Measurements from ENCODE around the gene SMIM17.

Gene SMIM17

DNA sequence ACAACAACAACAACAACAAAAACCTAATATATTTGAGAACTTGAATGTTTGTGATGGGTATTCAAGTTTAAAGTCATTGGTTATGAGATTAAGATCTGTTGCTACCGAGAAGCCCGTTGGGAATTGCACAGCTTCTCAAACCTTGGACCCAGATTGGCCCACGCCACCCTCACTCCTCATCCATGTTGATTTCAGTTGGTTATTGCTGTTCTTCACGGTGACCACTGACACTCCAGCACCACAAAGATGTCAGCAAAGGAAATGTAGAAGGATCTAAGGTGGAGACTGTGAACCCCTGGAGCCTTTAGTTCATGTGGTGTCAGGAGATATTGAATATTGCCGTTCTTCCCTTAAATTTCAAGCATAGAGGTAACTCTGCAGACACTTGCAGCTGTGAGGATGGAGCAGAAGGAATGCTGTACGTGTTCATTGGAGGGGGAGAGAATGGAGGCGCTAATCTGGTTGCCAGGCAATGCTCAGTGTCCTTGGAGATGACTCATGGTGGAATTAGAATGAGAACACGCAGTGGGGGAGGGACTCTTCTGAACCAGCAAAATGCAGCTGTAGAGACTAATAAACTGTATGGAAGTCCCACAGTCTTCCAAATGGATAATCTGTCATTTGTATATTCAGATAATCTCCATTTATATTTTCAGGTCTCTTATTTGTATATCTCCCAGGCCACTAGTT lies 49.4 kb downstream of the SMIM17 start:
- in situ Hi-C loops (cut with MboI; ENCODE audit: low pct_unique_long_range_greater_than_20kb, low sequenced_read_pairs, unreplicated experiment) = no loop called here
- DNase-seq (ENCODE audit: low spot score) = no peak
- TF ChIP-seq, protein P1, sequence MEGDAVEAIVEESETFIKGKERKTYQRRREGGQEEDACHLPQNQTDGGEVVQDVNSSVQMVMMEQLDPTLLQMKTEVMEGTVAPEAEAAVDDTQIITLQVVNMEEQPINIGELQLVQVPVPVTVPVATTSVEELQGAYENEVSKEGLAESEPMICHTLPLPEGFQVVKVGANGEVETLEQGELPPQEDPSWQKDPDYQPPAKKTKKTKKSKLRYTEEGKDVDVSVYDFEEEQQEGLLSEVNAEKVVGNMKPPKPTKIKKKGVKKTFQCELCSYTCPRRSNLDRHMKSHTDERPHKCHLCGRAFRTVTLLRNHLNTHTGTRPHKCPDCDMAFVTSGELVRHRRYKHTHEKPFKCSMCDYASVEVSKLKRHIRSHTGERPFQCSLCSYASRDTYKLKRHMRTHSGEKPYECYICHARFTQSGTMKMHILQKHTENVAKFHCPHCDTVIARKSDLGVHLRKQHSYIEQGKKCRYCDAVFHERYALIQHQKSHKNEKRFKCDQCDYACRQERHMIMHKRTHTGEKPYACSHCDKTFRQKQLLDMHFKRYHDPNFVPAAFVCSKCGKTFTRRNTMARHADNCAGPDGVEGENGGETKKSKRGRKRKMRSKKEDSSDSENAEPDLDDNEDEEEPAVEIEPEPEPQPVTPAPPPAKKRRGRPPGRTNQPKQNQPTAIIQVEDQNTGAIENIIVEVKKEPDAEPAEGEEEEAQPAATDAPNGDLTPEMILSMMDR (IDR thresholded peaks at IDR 0.05; ENCODE audit: extremely low read depth, insufficient read depth, missing control alignments) = no peak

DNA sequence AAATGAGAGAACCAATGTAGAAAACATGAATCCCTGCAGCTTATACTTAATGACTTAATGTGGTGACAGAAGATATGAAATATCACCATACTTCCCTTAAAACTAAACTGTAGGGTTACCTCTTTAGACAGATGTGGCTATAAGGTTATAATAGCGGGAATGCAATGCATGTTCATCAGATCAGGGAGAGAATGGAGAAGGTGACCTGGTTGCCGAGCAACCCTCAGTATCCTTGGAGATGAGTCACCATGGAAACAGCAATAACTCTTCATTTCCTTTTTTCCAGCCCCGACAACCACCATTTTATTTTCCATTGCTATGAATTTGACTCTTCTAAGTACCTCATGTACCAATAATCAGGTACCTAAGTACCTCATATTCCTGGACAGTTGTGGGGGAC lies 56.6 kb downstream of the SMIM17 start:
- TF ChIP-seq, protein P1 (IDR thresholded peaks at IDR 0.05; ENCODE audit: extremely low read depth, insufficient read depth, missing control alignments) = no peak
- in situ Hi-C loops (cut with MboI; ENCODE audit: low pct_unique_long_range_greater_than_20kb, low sequenced_read_pairs, unreplicated experiment) = no loop called here

DNA sequence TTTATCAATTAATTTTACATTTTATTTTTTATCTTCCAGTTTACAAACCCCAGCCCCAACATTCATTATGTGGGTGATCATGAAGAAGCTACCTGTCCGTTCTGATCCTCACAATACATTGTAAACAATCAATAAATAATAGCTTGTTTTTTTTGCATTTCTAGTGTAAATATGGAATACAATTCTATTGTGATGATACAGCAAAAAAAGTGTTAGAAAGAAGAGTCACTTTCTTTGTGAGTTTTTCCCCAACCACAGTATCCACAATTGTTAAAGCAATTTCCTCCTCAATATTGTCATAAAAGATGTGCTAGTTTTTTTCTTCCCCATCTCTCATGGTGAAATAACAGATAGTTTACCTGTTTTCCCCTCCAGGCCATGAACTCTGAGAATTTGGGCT lies 58.9 kb downstream of the SMIM17 start:
- in situ Hi-C loops (cut with MboI; ENCODE audit: low pct_unique_long_range_greater_than_20kb, low sequenced_read_pairs, unreplicated experiment) = no loop called here
- TF ChIP-seq, protein P1 (IDR thresholded peaks at IDR 0.05; ENCODE audit: extremely low read depth, insufficient read depth, missing control alignments) = no peak
- no peak for DNase-seq (ENCODE audit: low spot score)

More for the DNA sequence above, 56.6 kb downstream of the SMIM17 start:
- no peak for DNase-seq (ENCODE audit: low spot score)

DNA sequence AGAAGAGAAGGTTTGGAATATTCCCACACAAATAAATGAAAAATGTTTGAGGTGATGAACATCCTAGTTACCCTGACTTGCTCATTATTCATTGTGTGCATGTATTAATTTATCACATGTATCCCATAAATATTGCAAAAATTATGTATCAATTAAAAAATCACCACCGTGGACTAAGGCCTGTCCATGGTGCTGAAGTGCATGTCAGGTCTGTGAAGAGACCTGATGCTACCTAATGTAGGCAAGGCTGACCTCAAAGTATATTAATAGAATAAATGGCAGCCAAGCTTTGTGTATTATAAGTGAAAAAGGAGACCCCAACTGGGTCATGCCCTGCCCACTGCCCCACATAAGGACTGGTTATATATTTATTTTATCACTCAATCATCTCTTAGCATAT lies 63.0 kb downstream of the SMIM17 start:
- in situ Hi-C loops (cut with MboI; ENCODE audit: low pct_unique_long_range_greater_than_20kb, low sequenced_read_pairs, unreplicated experiment) = no loop called here
- TF ChIP-seq, protein P1 (IDR thresholded peaks at IDR 0.05; ENCODE audit: extremely low read depth, insufficient read depth, missing control alignments) = no peak
- DNase-seq (ENCODE audit: low spot score) = no peak

All from GM13977 (cell line).